PFSK-1 (cell line): ENCODE measurements around the gene CDKL5.

Source experiments
- FOXP2 ChIP-seq: optimal IDR thresholded peaks from 2 replicates; pipeline ENCODE3; 2011; ENCODE audit warnings: borderline replicate concordance, control low read depth, inconsistent platforms; ENCODE audit not compliant: insufficient read depth; ENCODE audit errors: extremely low read length, extremely low read depth
- POLR2AphosphoS5 ChIP-seq: IDR thresholded peaks from 2 replicates; pipeline ENCODE4 v1.6.1; 2012; ENCODE audit warnings: low read depth, mild to moderate bottlenecking, control low read depth, low read length, moderate library complexity
- SIN3A ChIP-seq: IDR thresholded peaks from 2 replicates; pipeline ENCODE4 v1.6.1; 2012; ENCODE audit warnings: mild to moderate bottlenecking, low read length, moderate library complexity, borderline replicate concordance; ENCODE audit not compliant: insufficient read depth
- TAF1 ChIP-seq: IDR thresholded peaks from 2 replicates; pipeline ENCODE4 v1.6.1; 2012; ENCODE audit warnings: low read length, control low read depth, borderline replicate concordance; ENCODE audit not compliant: insufficient read depth
- TF ChIP-seq, protein P1 (sequence below), 2 experiments: IDR thresholded peaks; 2 replicates each; pipeline versions ENCODE4 v1.6.1 to v1.8.0; 2011 to 2012; ENCODE audit warnings: low read depth in 2 of 2, low read length in 2 of 2, control low read depth in 1 of 2, inconsistent platforms in 1 of 2, mild to moderate bottlenecking in 1 of 2, moderate library complexity in 1 of 2; ENCODE audit not compliant: insufficient read depth in 1 of 2

CDKL5 gene

DNA sequence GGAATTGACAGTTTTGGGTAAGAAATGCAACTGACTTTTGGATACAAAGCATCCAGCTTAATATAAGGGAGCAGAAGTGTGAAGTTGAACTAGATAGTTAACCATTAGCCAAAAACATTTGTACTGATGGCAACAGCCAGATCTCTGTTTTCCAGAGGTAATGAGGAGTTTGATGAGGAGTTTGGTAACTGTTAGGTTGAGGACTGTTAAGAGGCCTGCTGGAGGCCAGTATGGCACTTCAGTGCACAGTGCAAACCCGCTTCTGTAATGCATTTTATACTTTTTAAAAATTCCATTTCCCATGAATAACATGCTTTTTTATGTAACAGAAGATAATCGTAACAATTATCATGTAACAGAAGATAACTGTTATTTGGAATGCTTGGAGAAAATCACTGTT, 30.0 kb downstream of the CDKL5 start:
- TF ChIP-seq POLR2AphosphoS5, result no peak
- TF ChIP-seq, protein P1, sequence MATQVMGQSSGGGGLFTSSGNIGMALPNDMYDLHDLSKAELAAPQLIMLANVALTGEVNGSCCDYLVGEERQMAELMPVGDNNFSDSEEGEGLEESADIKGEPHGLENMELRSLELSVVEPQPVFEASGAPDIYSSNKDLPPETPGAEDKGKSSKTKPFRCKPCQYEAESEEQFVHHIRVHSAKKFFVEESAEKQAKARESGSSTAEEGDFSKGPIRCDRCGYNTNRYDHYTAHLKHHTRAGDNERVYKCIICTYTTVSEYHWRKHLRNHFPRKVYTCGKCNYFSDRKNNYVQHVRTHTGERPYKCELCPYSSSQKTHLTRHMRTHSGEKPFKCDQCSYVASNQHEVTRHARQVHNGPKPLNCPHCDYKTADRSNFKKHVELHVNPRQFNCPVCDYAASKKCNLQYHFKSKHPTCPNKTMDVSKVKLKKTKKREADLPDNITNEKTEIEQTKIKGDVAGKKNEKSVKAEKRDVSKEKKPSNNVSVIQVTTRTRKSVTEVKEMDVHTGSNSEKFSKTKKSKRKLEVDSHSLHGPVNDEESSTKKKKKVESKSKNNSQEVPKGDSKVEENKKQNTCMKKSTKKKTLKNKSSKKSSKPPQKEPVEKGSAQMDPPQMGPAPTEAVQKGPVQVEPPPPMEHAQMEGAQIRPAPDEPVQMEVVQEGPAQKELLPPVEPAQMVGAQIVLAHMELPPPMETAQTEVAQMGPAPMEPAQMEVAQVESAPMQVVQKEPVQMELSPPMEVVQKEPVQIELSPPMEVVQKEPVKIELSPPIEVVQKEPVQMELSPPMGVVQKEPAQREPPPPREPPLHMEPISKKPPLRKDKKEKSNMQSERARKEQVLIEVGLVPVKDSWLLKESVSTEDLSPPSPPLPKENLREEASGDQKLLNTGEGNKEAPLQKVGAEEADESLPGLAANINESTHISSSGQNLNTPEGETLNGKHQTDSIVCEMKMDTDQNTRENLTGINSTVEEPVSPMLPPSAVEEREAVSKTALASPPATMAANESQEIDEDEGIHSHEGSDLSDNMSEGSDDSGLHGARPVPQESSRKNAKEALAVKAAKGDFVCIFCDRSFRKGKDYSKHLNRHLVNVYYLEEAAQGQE (IDR thresholded peaks at IDR 0.05; ENCODE audit: insufficient read depth in 1 of 2, low read depth in 2 of 2, low read length in 2 of 2), result no peak

DNA sequence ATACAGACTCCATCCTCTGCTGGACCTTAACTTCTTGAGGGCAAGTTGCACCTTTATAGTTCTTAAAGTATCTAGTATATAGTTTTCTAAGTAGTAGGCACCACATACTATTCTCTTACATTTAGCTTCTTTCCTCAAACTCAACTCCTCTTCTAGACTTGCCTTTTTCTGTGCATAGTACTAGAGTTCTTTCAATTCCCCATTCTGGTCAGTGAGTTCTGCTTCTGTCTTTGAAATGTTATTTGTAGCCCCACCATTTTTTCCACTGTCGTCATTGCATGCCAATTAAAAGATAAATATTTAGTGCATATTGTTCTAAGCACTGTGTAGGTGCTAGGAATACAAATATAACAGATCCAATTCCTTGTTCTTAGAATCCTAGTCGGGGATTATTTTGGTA, 31.6 kb downstream of the CDKL5 start:
- no peak for TF ChIP-seq POLR2AphosphoS5
- no peak for TF ChIP-seq FOXP2
- TF ChIP-seq, protein P1 (IDR thresholded peaks at IDR 0.05; ENCODE audit: insufficient read depth in 1 of 2, low read depth in 2 of 2, low read length in 2 of 2), result no peak
- no peak for TF ChIP-seq SIN3A
- TF ChIP-seq TAF1, result no peak

DNA sequence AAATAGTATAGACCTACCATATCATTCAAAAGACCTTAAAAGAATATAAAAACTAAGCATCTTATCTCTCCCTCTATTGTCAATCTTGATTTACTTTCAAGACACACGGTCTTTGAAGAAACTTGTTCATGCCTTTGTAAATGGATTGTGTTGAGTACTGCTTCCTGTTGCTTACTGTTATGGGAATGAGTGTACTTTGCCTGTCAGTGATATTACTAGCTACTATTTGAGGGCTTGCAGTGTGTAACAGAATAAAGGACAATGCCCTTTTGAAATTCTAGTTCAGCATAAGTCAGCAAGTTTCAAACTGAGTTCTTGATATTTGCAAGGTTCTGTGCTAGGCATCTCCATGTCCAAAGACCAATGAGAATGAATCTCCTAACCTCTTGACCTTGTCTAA, 36.0 kb downstream of the CDKL5 start:
- TF ChIP-seq FOXP2 (no peak), POLR2AphosphoS5 (no peak), TAF1 (no peak), SIN3A (no peak)
- TF ChIP-seq, protein P1 (IDR thresholded peaks at IDR 0.05; ENCODE audit: insufficient read depth in 1 of 2, low read depth in 2 of 2, low read length in 2 of 2), result no peak

DNA sequence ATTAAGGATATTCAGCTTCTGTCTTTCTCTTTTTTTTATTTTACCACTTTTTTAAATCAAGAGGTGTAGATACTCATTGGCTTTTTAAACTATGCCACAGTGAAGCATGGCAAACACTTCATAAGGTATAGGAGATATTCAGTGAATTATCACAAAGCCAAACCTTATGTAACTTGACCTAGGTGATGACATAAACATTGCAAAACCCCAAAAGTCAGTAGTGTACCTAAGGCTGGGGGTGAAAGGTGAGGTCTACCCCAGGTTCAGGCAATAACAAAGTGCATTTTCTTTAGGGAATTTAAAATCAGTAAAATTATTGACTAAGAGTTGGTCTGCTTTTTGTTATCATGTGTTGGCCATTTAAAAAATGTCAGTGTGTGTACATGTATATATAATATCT, 39.1 kb downstream of the CDKL5 start:
- no peak for TF ChIP-seq FOXP2
- TF ChIP-seq, protein P1 (IDR thresholded peaks at IDR 0.05; ENCODE audit: insufficient read depth in 1 of 2, low read depth in 2 of 2, low read length in 2 of 2), result no peak
- no peak for TF ChIP-seq POLR2AphosphoS5
- no peak for TF ChIP-seq TAF1
- TF ChIP-seq SIN3A, result no peak

DNA sequence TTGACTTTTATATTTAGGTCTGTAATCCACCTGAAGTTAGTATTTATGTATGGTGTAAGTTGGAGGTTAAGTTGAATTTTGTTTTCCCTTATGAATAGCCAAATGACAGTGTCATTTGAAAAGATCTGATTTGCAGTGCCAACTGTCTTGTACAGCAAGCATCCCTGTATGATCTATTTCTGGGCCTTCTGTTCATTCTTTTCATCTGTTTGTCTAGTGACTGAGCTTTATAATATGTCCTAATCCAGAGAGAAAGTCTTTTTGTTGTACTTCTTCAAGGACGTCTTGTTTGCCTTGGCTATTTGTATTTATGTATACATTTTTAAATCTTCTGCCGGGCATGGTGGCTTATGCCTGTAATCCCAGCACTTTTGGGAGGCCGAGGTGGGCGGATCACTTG, 39.6 kb downstream of the CDKL5 start:
- TF ChIP-seq TAF1 (no peak), FOXP2 (no peak), SIN3A (no peak), POLR2AphosphoS5 (no peak)
- TF ChIP-seq, protein P1 (IDR thresholded peaks at IDR 0.05; ENCODE audit: insufficient read depth in 1 of 2, low read depth in 2 of 2, low read length in 2 of 2), result no peak
